ENCODE data around the gene ROR1.

ROR1 gene

GRCh38 chr1:64055310-64055709 lies 281.5 kb downstream of the ROR1 start:
- POLR2A ChIA-PET: no interaction called here
- CTCF ChIA-PET: no interaction called here

GRCh38 chr1:64059556-64059955 lies 285.7 kb downstream of the ROR1 start:
- Histone ChIP-seq H3K9me3 (ENCODE audit: control insufficient read depth, insufficient read depth, low read depth, low read length) (no peaks in the 10 kb centered on the region), H3K27ac (ENCODE audit: extremely low read depth, low read depth, low read length) (no peak overlapping the region), H3K36me3 (ENCODE audit: control insufficient read depth in 2 of 2, insufficient read depth in 1 of 2, low read length in 2 of 2) (no peaks in the 10 kb centered on the region; a peak in 1 of 3 replicates), H3K4me3 (ENCODE audit: low read depth, low read length) (no peak overlapping the region), H3K4me1 (ENCODE audit: control insufficient read depth, insufficient read depth, low read length) (peaks cover 11% of the 10 kb centered on the region)
- CTCF ChIA-PET: no interaction called here
- POLR2A ChIA-PET: no interaction called here
- TF ChIP-seq ZNF148 (tag by site-specific recombination; IDR thresholded peaks at IDR 0.05; ENCODE audit: borderline replicate concordance): no peak
- TF ChIP-seq ZNF670 (tag by site-specific recombination; IDR thresholded peaks at IDR 0.05; ENCODE audit: low read depth): no peak
- TF ChIP-seq ZNF248 (tag by site-specific recombination; IDR thresholded peaks at IDR 0.05): no peak
- TF ChIP-seq ZSCAN18 (tag by site-specific recombination; IDR thresholded peaks at IDR 0.05): no peak
- no peak for TF ChIP-seq GLIS1 (tag by site-specific recombination; IDR thresholded peaks at IDR 0.05)
- TF ChIP-seq ZNF518A (tag by site-specific recombination; conservative IDR thresholded peaks at IDR 0.05; ENCODE audit: low read depth): no peak
- TF ChIP-seq ZNF266 (tag by site-specific recombination; IDR thresholded peaks at IDR 0.05; ENCODE audit: low read depth): no peak
- TF ChIP-seq ZNF747 (tag by site-specific recombination; IDR thresholded peaks at IDR 0.05): no peak
- no peak for TF ChIP-seq KLF1 (tag by site-specific recombination; IDR thresholded peaks at IDR 0.05)
- TF ChIP-seq ZNF513 (tag by site-specific recombination; IDR thresholded peaks at IDR 0.05): no peak
- no peak for TF ChIP-seq ZNF776 (tag by site-specific recombination; IDR thresholded peaks at IDR 0.05; ENCODE audit: borderline replicate concordance)
- no peak for TF ChIP-seq ZNF701 (tag by site-specific recombination; IDR thresholded peaks at IDR 0.05)
- no peak for TF ChIP-seq SP2 (tag by site-specific recombination; IDR thresholded peaks at IDR 0.05)
- no peak for TF ChIP-seq ZNF184 (tag by site-specific recombination; IDR thresholded peaks at IDR 0.05)
- no peak for TF ChIP-seq ZNF692 (tag by site-specific recombination; IDR thresholded peaks at IDR 0.05)
- no peak for TF ChIP-seq ZNF654 (tag by site-specific recombination; IDR thresholded peaks at IDR 0.05; ENCODE audit: low read depth)

More at GRCh38 chr1:64055310-64055709, 281.5 kb downstream of the ROR1 start:
- Histone ChIP-seq H3K4me3 (ENCODE audit: low read depth, low read length) (no peak overlapping the region), H3K36me3 (ENCODE audit: control insufficient read depth in 2 of 2, insufficient read depth in 1 of 2, low read length in 2 of 2) (no peaks in the 10 kb centered on the region; a peak in 1 of 3 replicates), H3K4me1 (ENCODE audit: control insufficient read depth, insufficient read depth, low read length) (peaks cover 4% of the 10 kb centered on the region), H3K9me3 (ENCODE audit: control insufficient read depth, insufficient read depth, low read depth, low read length) (no peaks in the 10 kb centered on the region), H3K27ac (ENCODE audit: extremely low read depth, low read depth, low read length) (no peak overlapping the region)
- TF ChIP-seq ZNF670 (tag by site-specific recombination; IDR thresholded peaks at IDR 0.05; ENCODE audit: low read depth) (no peak), HIC1 (tag by site-specific recombination; IDR thresholded peaks at IDR 0.05) (no peak), ZNF660 (tag by site-specific recombination; IDR thresholded peaks at IDR 0.05) (no peak), ZNF132 (tag by site-specific recombination; IDR thresholded peaks at IDR 0.05; ENCODE audit: borderline replicate concordance) (no peak)

All from HEK293 (cell line).